ENCODE data around the gene ZNF70.

The ZNF70 gene

GRCh38 chr22:23752090-23752691, 1.3 kb upstream of the ZNF70 start:
- Histone ChIP-seq H2AFZ (ENCODE audit: low read length) (no peak overlapping the region), H3K9me3 (replicated peaks; ENCODE audit: insufficient read depth, low read length) (no peaks in the 10 kb centered on the region), H3F3A (ENCODE audit: insufficient read depth, low read length) (peaks cover 3% of the 10 kb centered on the region; the same call in 1 of the 2 replicates), H3K9me2 (replicated peaks; ENCODE audit: insufficient read depth, low read length) (no peaks in the 10 kb centered on the region), H3K4me2 (ENCODE audit: low read depth, low read length) (peak overlapping the region; percentile 71; the same call in 1 of the 2 replicates), H3K27ac (ENCODE audit: low read length) (no peak overlapping the region), H3K4me3 (ENCODE audit: low read length) (peak overlapping the region; percentile 79), H3K9ac (ENCODE audit: low read length) (no peak overlapping the region), H3K27me3 (replicated peaks; ENCODE audit: insufficient read depth, low read length) (no peaks in the 10 kb centered on the region), H3K36me3 (replicated peaks; ENCODE audit: insufficient read depth, low read length) (no peaks in the 10 kb centered on the region), H3K4me1 (ENCODE audit: low read length) (peaks cover 5% of the 10 kb centered on the region; the same call in 1 of the 2 replicates), H3K79me2 (ENCODE audit: low read length) (no peaks in the 10 kb centered on the region), H4K20me1 (ENCODE audit: insufficient read depth, low read length) (no peaks in the 10 kb centered on the region)
- no peak for DNase-seq
- no peak for TF ChIP-seq EZH2phosphoT487 (IDR thresholded peaks at IDR 0.05; ENCODE audit: low read length)
- TF ChIP-seq CTCF (IDR thresholded peaks at IDR 0.05; ENCODE audit: low read length): no peak
- TF ChIP-seq EZH2 (optimal IDR thresholded peaks at IDR 0.05; ENCODE audit: low read depth, low read length): no peak

- peak overlapping the region; percentile 77 for H2AFZ ChIP-seq (ENCODE audit: low read length)
- H3K79me2 ChIP-seq (ENCODE audit: low read length): no peaks in the 10 kb centered on the region
- peaks cover 3% of the 10 kb centered on the region; the same call in 1 of the 2 replicates for H3F3A ChIP-seq (ENCODE audit: insufficient read depth, low read length)
- no peaks in the 10 kb centered on the region for H3K9me2 ChIP-seq (replicated peaks; ENCODE audit: insufficient read depth, low read length)
- DNase-seq: no peak
- no peaks in the 10 kb centered on the region for H3K36me3 ChIP-seq (replicated peaks; ENCODE audit: insufficient read depth, low read length)
- peak overlapping the region; percentile 80 for H3K9ac ChIP-seq (ENCODE audit: low read length)
- H3K9me3 ChIP-seq (replicated peaks; ENCODE audit: insufficient read depth, low read length): no peaks in the 10 kb centered on the region
- H3K27ac ChIP-seq (ENCODE audit: low read length): peak overlapping the region; percentile 64
- H3K4me2 ChIP-seq (ENCODE audit: low read depth, low read length): peak overlapping the region; percentile 71
- TF ChIP-seq EZH2 (optimal IDR thresholded peaks at IDR 0.05; ENCODE audit: low read depth, low read length): no peak
- no peak for TF ChIP-seq CTCF (IDR thresholded peaks at IDR 0.05; ENCODE audit: low read length)
- TF ChIP-seq EZH2phosphoT487 (IDR thresholded peaks at IDR 0.05; ENCODE audit: low read length): no peak
- no peaks in the 10 kb centered on the region for H3K27me3 ChIP-seq (replicated peaks; ENCODE audit: insufficient read depth, low read length)
- peak overlapping the region; percentile 79 for H3K4me3 ChIP-seq (ENCODE audit: low read length)
- no peaks in the 10 kb centered on the region for H4K20me1 ChIP-seq (ENCODE audit: insufficient read depth, low read length)
- peaks cover 5% of the 10 kb centered on the region; the same call in 1 of the 2 replicates for H3K4me1 ChIP-seq (ENCODE audit: low read length)
Observed at GRCh38 chr22:23751441-23751996, 607 bp upstream of the ZNF70 start.

GRCh38 chr22:23750367-23750713, 572 bp downstream of the ZNF70 start:
- Histone ChIP-seq H3K27ac (ENCODE audit: low read length) (no peak overlapping the region), H3K9me2 (replicated peaks; ENCODE audit: insufficient read depth, low read length) (no peaks in the 10 kb centered on the region), H3K27me3 (replicated peaks; ENCODE audit: insufficient read depth, low read length) (no peaks in the 10 kb centered on the region), H3K79me2 (ENCODE audit: low read length) (no peaks in the 10 kb centered on the region), H3K4me1 (ENCODE audit: low read length) (peaks cover 5% of the 10 kb centered on the region; the same call in 1 of the 2 replicates), H3K9me3 (replicated peaks; ENCODE audit: insufficient read depth, low read length) (no peaks in the 10 kb centered on the region), H3K36me3 (replicated peaks; ENCODE audit: insufficient read depth, low read length) (no peaks in the 10 kb centered on the region), H2AFZ (ENCODE audit: low read length) (peak overlapping the region; percentile 93), H4K20me1 (ENCODE audit: insufficient read depth, low read length) (no peaks in the 10 kb centered on the region), H3K4me3 (ENCODE audit: low read length) (peak overlapping the region; percentile 74), H3F3A (ENCODE audit: insufficient read depth, low read length) (peaks cover 3% of the 10 kb centered on the region; the same call in 1 of the 2 replicates), H3K9ac (ENCODE audit: low read length) (peak overlapping the region; percentile 60; the same call in 1 of the 2 replicates), H3K4me2 (ENCODE audit: low read depth, low read length) (peak overlapping the region; percentile 98)
- TF ChIP-seq EZH2phosphoT487 (IDR thresholded peaks at IDR 0.05; ENCODE audit: low read length) (no peak), EZH2 (optimal IDR thresholded peaks at IDR 0.05; ENCODE audit: low read depth, low read length) (no peak), CTCF (IDR thresholded peaks at IDR 0.05; ENCODE audit: low read length) (no peak)
- DNase-seq: no peak
